SW 1271 (cell line): Measurements from ENCODE around the gene CCR2.
"Not testable (repeated sequence)": the region's sequence is repeated elsewhere in the genome, so short reads cannot be mapped to it uniquely, and the experiment has no call there.

ENCODE experiments used
- DNase-seq, 2 experiments: peaks; one replicate each; lab custom pipeline; 2025; lab: John Stamatoyannopoulos, UW

CCR2 gene

GRCh38 chr3:46380471-46381221, 26.7 kb downstream of the CCR2 start:
- no peak for DNase-seq

- no peak for DNase-seq
These were observed 27.7 kb downstream of the CCR2 start for GRCh38 chr3:46381625-46382024.

- DNase-seq: no peak
These were observed 29.5 kb downstream of the CCR2 start for GRCh38 chr3:46383211-46383950.

- DNase-seq: no peak
These were observed 30.0 kb downstream of the CCR2 start for GRCh38 chr3:46383951-46384330.

- peak in 1 of 2 experiments; percentile 42 for DNase-seq
These were observed 32.3 kb downstream of the CCR2 start for GRCh38 chr3:46386205-46386604.

GRCh38 chr3:46388847-46389246, 34.9 kb downstream of the CCR2 start:
- not testable (repeated sequence) for DNase-seq

- no peak for DNase-seq
These were observed 35.4 kb downstream of the CCR2 start for GRCh38 chr3:46389306-46389705.

- not testable (repeated sequence) for DNase-seq
These were observed 37.6 kb downstream of the CCR2 start for GRCh38 chr3:46391526-46391925.

GRCh38 chr3:46393011-46393410, 39.1 kb downstream of the CCR2 start:
- no peak for DNase-seq

GRCh38 chr3:46393554-46394434, 39.9 kb downstream of the CCR2 start:
- no peak for DNase-seq

GRCh38 chr3:46395210-46395661, 41.3 kb downstream of the CCR2 start:
- DNase-seq: no peak

GRCh38 chr3:46395766-46396530, 42.0 kb downstream of the CCR2 start:
- no peak for DNase-seq

GRCh38 chr3:46397111-46397510, 43.2 kb downstream of the CCR2 start:
- DNase-seq: no peak

- no peak for DNase-seq
These were observed 44.5 kb downstream of the CCR2 start for GRCh38 chr3:46398186-46398955.

- DNase-seq: no peak
These were observed 45.2 kb downstream of the CCR2 start for GRCh38 chr3:46399098-46399497.

GRCh38 chr3:46399557-46399956, 45.6 kb downstream of the CCR2 start:
- DNase-seq: no peak

- DNase-seq: no peak
These were observed 46.3 kb downstream of the CCR2 start for GRCh38 chr3:46400000-46400734.

GRCh38 chr3:46400846-46401245, 46.9 kb downstream of the CCR2 start:
- DNase-seq: no peak

- no peak for DNase-seq
These were observed 47.7 kb downstream of the CCR2 start for GRCh38 chr3:46401579-46401978.

GRCh38 chr3:46402902-46403301, 49.0 kb downstream of the CCR2 start:
- DNase-seq: not testable (repeated sequence)
